HepG2 (cell line): ENCODE data around the gene AGAP1. TPM values are rescaled to one million over a fixed set of nuclear protein-coding genes. Genes with fewer than 3 reads are reported as not detected.
A peak's percentile ranks its signal among the peaks of the same experiment; 100 is the strongest.

ENCODE experiments used
- ATF1 ChIP-seq: IDR thresholded peaks from 2 replicates; pipeline ENCODE4 v1.6.1; 2016; ENCODE audit warnings: mild to moderate bottlenecking, control low read depth
- CENPT ChIP-seq: sonication (generic); formaldehyde crosslinking; IDR thresholded peaks from 2 replicates; pipeline ENCODE4 v1.8.0; 2022; ENCODE audit warnings: low read depth, mild to moderate bottlenecking, moderate library complexity, missing genetic modification reagents
- HOXA5 ChIP-seq: sonication (generic); formaldehyde crosslinking; IDR thresholded peaks from 2 replicates; pipeline ENCODE4 v1.4.0; 2020; ENCODE audit warnings: missing genetic modification reagents
- KAT8 ChIP-seq: IDR thresholded peaks from 2 replicates; pipeline ENCODE4 v1.6.1; 2016; ENCODE audit warnings: missing genetic modification reagents, missing compliant biosample characterization
- MAF1 ChIP-seq: sonication (generic); formaldehyde crosslinking; IDR thresholded peaks from 2 replicates; pipeline ENCODE4 v1.5.0; 2020; ENCODE audit warnings: missing genetic modification reagents, borderline replicate concordance
- MYNN ChIP-seq: sonication (generic); formaldehyde crosslinking; IDR thresholded peaks from 2 replicates; pipeline ENCODE4 v1.4.0; 2020; ENCODE audit warnings: mild to moderate bottlenecking, low read depth, missing genetic modification reagents
- NFATC3 ChIP-seq: sonication (generic); formaldehyde crosslinking; IDR thresholded peaks from 2 replicates; pipeline ENCODE4 v1.5.1; 2020; ENCODE audit warnings: mild to moderate bottlenecking, missing genetic modification reagents
- NR2F2 ChIP-seq: IDR thresholded peaks from 2 replicates; pipeline ENCODE4 v1.6.1; 2012; ENCODE audit warnings: low read depth, inconsistent platforms, borderline replicate concordance
- RBM22 ChIP-seq: fragments of 200-400 bp; formaldehyde crosslinking; optimal IDR thresholded peaks from 2 replicates; pipeline ENCODE3; 2017; ENCODE audit warnings: mild to moderate bottlenecking, low read length, moderate library complexity
- SATB2 ChIP-seq: sonication (generic); formaldehyde crosslinking; IDR thresholded peaks from 2 replicates; pipeline ENCODE4 v1.5.0; 2020; ENCODE audit warnings: missing genetic modification reagents
- TEAD3 ChIP-seq: optimal IDR thresholded peaks from 2 replicates; pipeline ENCODE3; 2016; ENCODE audit warnings: borderline replicate concordance
- WIZ ChIP-seq: sonication (generic); formaldehyde crosslinking; IDR thresholded peaks from 2 replicates; pipeline ENCODE4 v1.5.1; 2020; ENCODE audit warnings: mild to moderate bottlenecking, missing genetic modification reagents
- ZNF660 ChIP-seq: sonication (generic); formaldehyde crosslinking; IDR thresholded peaks from 2 replicates; pipeline ENCODE4 v1.5.1; 2020; ENCODE audit warnings: mild to moderate bottlenecking, low read depth, missing genetic modification reagents, borderline replicate concordance
- ZSCAN21 ChIP-seq: sonication (generic); formaldehyde crosslinking; IDR thresholded peaks from 2 replicates; pipeline ENCODE4 v1.8.0; 2022; ENCODE audit warnings: mild to moderate bottlenecking, missing genetic modification reagents, moderate library complexity, borderline replicate concordance
- polyA plus RNA-seq, 8 experiments: library from polyadenylated mRNA; depleted of rRNA in 3 of 8; stranded (reverse) in 7 of 8; unstranded in 1 of 8; fragments of >200 nt; fragmentation: Illumina TruSeq in 4 of 8; extraction: Trizol in 4 of 8; gene quantifications; 2 replicates each; pipeline versions ENCODE4 v1.2.1 to v1.2.3, GENCODE V29; 2011 to 2016; ENCODE audit warnings: low read depth in 4 of 8, missing spikeins in 1 of 8, mixed read lengths in 1 of 8; ENCODE audit not compliant: insufficient read depth in 1 of 8
- total RNA-seq, 5 experiments: library from RNA; depleted of rRNA; stranded (reverse); fragments of >200 nt; fragmentation: Illumina TruSeq; extraction: Trizol; gene quantifications; 2 replicates each; pipeline ENCODE4 v1.2.3, GENCODE V29; 2016; ENCODE audit warnings: low read depth in 1 of 5
- TF ChIP-seq, protein P1 (sequence below): sonication (generic); formaldehyde crosslinking; IDR thresholded peaks from 2 replicates; pipeline ENCODE4 v1.5.0; 2020; ENCODE audit warnings: missing genetic modification reagents, mild to moderate bottlenecking, borderline replicate concordance
- TF ChIP-seq, protein P2 (sequence below): sonication (generic); formaldehyde crosslinking; IDR thresholded peaks from 2 replicates; pipeline ENCODE4 v1.4.0; 2020; ENCODE audit warnings: mild to moderate bottlenecking, missing genetic modification reagents, borderline replicate concordance
- TF ChIP-seq, protein P3 (sequence below): sonication (generic); formaldehyde crosslinking; IDR thresholded peaks from 2 replicates; pipeline ENCODE4 v1.8.1; 2023; ENCODE audit warnings: missing genetic modification reagents, inconsistent platforms, borderline replicate concordance
- TF ChIP-seq, protein P4 (sequence below): sonication (generic); formaldehyde crosslinking; IDR thresholded peaks from 2 replicates; pipeline ENCODE4 v1.5.0; 2020; ENCODE audit warnings: mild to moderate bottlenecking, missing genetic modification reagents, borderline replicate concordance
- TF ChIP-seq, protein P5 (sequence below): sonication (generic); formaldehyde crosslinking; IDR thresholded peaks from 2 replicates; pipeline ENCODE4 v1.4.0; 2020; ENCODE audit warnings: missing genetic modification reagents
- TF ChIP-seq, protein P6 (sequence below): sonication (generic); formaldehyde crosslinking; IDR thresholded peaks from 2 replicates; pipeline ENCODE4 v1.5.0; 2020; ENCODE audit warnings: mild to moderate bottlenecking, missing genetic modification reagents

The AGAP1 gene
- total and polyA plus RNA-seq, 2 of the 13 experiments (the other 11 are each of a cell fraction or from before 2014, with no cell fraction given), result 21.2 to 32.7 TPM

DNA sequence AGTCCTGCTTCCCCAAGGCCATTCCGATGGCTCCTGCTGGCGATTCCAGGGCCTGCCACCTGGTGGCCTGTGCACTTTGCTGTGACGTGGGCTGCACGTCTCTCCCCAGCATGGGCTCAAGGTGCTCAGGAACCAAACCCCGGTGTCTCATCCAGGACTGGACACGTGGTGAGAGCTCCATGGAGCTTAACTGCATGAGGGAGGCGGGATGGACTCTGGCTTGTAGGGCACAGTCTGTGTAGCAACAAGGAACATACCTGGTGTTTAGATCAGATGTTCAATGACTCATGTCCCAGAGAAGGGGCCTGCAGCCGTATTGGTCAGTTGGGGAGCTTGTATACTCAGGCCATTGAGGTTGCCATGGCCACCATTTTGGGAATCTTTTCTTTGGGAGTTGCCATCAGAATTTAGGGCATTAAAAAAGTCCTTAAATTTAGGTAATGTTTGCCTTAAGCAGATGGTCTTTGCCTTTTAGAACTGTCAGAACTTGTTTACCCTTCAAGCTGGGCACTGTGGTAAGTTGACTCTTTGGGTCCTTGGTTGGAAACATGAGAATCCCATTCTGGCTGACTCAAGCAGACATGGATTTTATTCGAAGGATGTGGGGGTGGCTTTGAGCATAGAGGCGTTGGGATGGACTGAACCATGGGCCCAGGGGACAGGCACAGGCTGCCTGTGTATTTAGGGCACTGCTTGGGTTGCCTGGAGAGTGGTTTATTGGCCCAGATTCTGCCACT is 21.0 kb downstream of the AGAP1 start (continued):
- no peak for TF ChIP-seq MAF1 (CRISPR knock-in tag)
- no peak for TF ChIP-seq SATB2
- no peak for TF ChIP-seq RBM22
- TF ChIP-seq TEAD3 (CRISPR knock-in tag), result peak; percentile 93
- TF ChIP-seq, protein P1, sequence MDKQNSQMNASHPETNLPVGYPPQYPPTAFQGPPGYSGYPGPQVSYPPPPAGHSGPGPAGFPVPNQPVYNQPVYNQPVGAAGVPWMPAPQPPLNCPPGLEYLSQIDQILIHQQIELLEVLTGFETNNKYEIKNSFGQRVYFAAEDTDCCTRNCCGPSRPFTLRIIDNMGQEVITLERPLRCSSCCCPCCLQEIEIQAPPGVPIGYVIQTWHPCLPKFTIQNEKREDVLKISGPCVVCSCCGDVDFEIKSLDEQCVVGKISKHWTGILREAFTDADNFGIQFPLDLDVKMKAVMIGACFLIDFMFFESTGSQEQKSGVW (CRISPR knock-in tag), result no peak
- TF ChIP-seq ATF1 (CRISPR knock-in tag), result peak; percentile 92
- 0 out of 2 replicates have a peak, but pooled peaks have one; percentile 78 for TF ChIP-seq NFATC3 (CRISPR knock-in tag)
- TF ChIP-seq NR2F2, result no peak
- TF ChIP-seq MYNN (CRISPR knock-in tag), result no peak
- no peak; the same call in 1 of the 2 replicates for TF ChIP-seq WIZ (CRISPR knock-in tag)
- TF ChIP-seq, protein P2, sequence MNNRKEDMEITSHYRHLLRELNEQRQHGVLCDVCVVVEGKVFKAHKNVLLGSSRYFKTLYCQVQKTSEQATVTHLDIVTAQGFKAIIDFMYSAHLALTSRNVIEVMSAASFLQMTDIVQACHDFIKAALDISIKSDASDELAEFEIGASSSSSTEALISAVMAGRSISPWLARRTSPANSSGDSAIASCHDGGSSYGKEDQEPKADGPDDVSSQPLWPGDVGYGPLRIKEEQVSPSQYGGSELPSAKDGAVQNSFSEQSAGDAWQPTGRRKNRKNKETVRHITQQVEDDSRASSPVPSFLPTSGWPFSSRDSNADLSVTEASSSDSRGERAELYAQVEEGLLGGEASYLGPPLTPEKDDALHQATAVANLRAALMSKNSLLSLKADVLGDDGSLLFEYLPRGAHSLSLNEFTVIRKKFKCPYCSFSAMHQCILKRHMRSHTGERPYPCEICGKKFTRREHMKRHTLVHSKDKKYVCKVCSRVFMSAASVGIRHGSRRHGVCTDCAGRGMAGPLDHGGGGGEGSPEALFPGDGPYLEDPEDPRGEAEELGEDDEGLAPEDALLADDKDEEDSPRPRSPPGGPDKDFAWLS (CRISPR knock-in tag), result no peak
- TF ChIP-seq, protein P3, sequence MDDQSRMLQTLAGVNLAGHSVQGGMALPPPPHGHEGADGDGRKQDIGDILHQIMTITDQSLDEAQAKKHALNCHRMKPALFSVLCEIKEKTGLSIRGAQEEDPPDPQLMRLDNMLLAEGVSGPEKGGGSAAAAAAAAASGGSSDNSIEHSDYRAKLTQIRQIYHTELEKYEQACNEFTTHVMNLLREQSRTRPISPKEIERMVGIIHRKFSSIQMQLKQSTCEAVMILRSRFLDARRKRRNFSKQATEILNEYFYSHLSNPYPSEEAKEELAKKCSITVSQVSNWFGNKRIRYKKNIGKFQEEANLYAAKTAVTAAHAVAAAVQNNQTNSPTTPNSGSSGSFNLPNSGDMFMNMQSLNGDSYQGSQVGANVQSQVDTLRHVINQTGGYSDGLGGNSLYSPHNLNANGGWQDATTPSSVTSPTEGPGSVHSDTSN (CRISPR knock-in tag), result no peak
- no peak for TF ChIP-seq CENPT (CRISPR knock-in tag)
- TF ChIP-seq, protein P4, sequence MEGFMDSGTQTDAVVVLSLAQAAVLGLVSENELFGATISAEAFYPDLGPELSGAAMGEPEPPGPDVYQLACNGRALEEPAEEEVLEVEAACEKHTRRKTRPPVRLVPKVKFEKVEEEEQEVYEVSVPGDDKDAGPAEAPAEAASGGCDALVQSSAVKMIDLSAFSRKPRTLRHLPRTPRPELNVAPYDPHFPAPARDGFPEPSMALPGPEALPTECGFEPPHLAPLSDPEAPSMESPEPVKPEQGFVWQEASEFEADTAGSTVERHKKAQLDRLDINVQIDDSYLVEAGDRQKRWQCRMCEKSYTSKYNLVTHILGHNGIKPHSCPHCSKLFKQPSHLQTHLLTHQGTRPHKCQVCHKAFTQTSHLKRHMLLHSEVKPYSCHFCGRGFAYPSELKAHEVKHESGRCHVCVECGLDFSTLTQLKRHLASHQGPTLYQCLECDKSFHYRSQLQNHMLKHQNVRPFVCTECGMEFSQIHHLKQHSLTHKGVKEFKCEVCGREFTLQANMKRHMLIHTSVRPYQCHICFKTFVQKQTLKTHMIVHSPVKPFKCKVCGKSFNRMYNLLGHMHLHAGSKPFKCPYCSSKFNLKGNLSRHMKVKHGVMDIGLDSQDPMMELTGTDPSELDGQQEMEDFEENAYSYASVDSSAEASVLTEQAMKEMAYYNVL, result peak; percentile 86
- TF ChIP-seq, protein P5, sequence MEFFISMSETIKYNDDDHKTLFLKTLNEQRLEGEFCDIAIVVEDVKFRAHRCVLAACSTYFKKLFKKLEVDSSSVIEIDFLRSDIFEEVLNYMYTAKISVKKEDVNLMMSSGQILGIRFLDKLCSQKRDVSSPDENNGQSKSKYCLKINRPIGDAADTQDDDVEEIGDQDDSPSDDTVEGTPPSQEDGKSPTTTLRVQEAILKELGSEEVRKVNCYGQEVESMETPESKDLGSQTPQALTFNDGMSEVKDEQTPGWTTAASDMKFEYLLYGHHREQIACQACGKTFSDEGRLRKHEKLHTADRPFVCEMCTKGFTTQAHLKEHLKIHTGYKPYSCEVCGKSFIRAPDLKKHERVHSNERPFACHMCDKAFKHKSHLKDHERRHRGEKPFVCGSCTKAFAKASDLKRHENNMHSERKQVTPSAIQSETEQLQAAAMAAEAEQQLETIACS (CRISPR knock-in tag), result no peak
- 0 out of 2 replicates have a peak, but pooled peaks have one; percentile 67 for TF ChIP-seq HOXA5
- TF ChIP-seq ZSCAN21 (CRISPR knock-in tag), result peak; percentile 92; the same call in 1 of the 2 replicates
- TF ChIP-seq ZNF660 (CRISPR knock-in tag), result no peak
- peak; percentile 84; the same call in 1 of the 2 replicates for TF ChIP-seq KAT8 (CRISPR knock-in tag)
- TF ChIP-seq, protein P6, sequence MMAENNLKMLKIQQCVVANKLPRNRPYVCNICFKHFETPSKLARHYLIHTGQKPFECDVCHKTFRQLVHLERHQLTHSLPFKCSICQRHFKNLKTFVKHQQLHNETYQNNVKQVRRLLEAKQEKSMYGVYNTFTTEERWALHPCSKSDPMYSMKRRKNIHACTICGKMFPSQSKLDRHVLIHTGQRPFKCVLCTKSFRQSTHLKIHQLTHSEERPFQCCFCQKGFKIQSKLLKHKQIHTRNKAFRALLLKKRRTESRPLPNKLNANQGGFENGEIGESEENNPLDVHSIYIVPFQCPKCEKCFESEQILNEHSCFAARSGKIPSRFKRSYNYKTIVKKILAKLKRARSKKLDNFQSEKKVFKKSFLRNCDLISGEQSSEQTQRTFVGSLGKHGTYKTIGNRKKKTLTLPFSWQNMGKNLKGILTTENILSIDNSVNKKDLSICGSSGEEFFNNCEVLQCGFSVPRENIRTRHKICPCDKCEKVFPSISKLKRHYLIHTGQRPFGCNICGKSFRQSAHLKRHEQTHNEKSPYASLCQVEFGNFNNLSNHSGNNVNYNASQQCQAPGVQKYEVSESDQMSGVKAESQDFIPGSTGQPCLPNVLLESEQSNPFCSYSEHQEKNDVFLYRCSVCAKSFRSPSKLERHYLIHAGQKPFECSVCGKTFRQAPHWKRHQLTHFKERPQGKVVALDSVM (CRISPR knock-in tag), result peak; percentile 42; the same call in 1 of the 2 replicates
